ENCODE measurements around the gene EXOC2.
A peak's percentile ranks its signal among the peaks of the same experiment; 100 is the strongest.
"Not testable (repeated sequence)": the region's sequence is repeated elsewhere in the genome, so short reads cannot be mapped to it uniquely, and the experiment has no call there.

EXOC2 gene

GRCh38 chr6:562052-562676, 130.8 kb downstream of the EXOC2 start:
- H3K4me1 Mint-ChIP-seq, result peaks cover 9% of the 10 kb centered on the region
- H3K9me3 Mint-ChIP-seq, result no peaks in the 10 kb centered on the region
- peak overlapping the region; percentile 59 for H3K27ac Mint-ChIP-seq
- DNase-seq, result no peak
- TF ChIP-seq CTCF (IDR thresholded peaks at IDR 0.05), result no peak
- no peaks in the 10 kb centered on the region for H3K27me3 Mint-ChIP-seq (ENCODE audit: low read depth, poor library complexity)
- H3K36me3 Mint-ChIP-seq (ENCODE audit: low read depth), result peaks cover 34% of the 10 kb centered on the region
- no peak overlapping the region for H3K4me3 Mint-ChIP-seq

GRCh38 chr6:561335-561734, 131.6 kb downstream of the EXOC2 start:
- not testable (repeated sequence) for H3K4me1 Mint-ChIP-seq; DNase-seq; H3K9me3 Mint-ChIP-seq; H3K4me3 Mint-ChIP-seq; H3K27ac Mint-ChIP-seq; H3K27me3 Mint-ChIP-seq (ENCODE audit: low read depth, poor library complexity)
- peaks cover 39% of the 10 kb centered on the region for H3K36me3 Mint-ChIP-seq (ENCODE audit: low read depth)

GRCh38 chr6:558959-559358, 134.0 kb downstream of the EXOC2 start:
- Mint-ChIP-seq H3K36me3 (ENCODE audit: low read depth) (peaks cover 39% of the 10 kb centered on the region), H3K27me3 (ENCODE audit: low read depth, poor library complexity) (no peaks in the 10 kb centered on the region), H3K9me3 (no peaks in the 10 kb centered on the region), H3K4me3 (no peak overlapping the region), H3K4me1 (peaks cover 9% of the 10 kb centered on the region), H3K27ac (no peak overlapping the region)
- no peak for TF ChIP-seq CTCF (IDR thresholded peaks at IDR 0.05)
- no peak for DNase-seq

GRCh38 chr6:558089-558488, 134.8 kb downstream of the EXOC2 start:
- Mint-ChIP-seq H3K4me3 (no peak overlapping the region), H3K9me3 (no peaks in the 10 kb centered on the region), H3K27ac (no peak overlapping the region), H3K4me1 (peaks cover 9% of the 10 kb centered on the region), H3K36me3 (ENCODE audit: low read depth) (peaks cover 39% of the 10 kb centered on the region), H3K27me3 (ENCODE audit: low read depth, poor library complexity) (no peaks in the 10 kb centered on the region)
- TF ChIP-seq CTCF (IDR thresholded peaks at IDR 0.05), result peak; percentile 7
- no peak for DNase-seq

- no peak for DNase-seq
- H3K36me3 Mint-ChIP-seq (ENCODE audit: low read depth), result peaks cover 2% of the 10 kb centered on the region
- TF ChIP-seq CTCF (IDR thresholded peaks at IDR 0.05), result no peak
- no peak overlapping the region for H3K27ac Mint-ChIP-seq
- H3K27me3 Mint-ChIP-seq (ENCODE audit: low read depth, poor library complexity), result peaks cover 3% of the 10 kb centered on the region
- H3K4me3 Mint-ChIP-seq, result no peak overlapping the region
- H3K9me3 Mint-ChIP-seq, result no peaks in the 10 kb centered on the region
- H3K4me1 Mint-ChIP-seq, result peaks cover 26% of the 10 kb centered on the region
Observed at GRCh38 chr6:551829-552350, 141.0 kb downstream of the EXOC2 start.

- H3K4me1 Mint-ChIP-seq, result peaks cover 26% of the 10 kb centered on the region
- no peak for TF ChIP-seq CTCF (IDR thresholded peaks at IDR 0.05)
- H3K27me3 Mint-ChIP-seq (ENCODE audit: low read depth, poor library complexity), result peaks cover 3% of the 10 kb centered on the region
- H3K4me3 Mint-ChIP-seq, result no peak overlapping the region
- no peaks in the 10 kb centered on the region for H3K9me3 Mint-ChIP-seq
- no peaks in the 10 kb centered on the region for H3K36me3 Mint-ChIP-seq (ENCODE audit: low read depth)
- no peak overlapping the region for H3K27ac Mint-ChIP-seq
- peak; percentile 32 for DNase-seq
Observed at GRCh38 chr6:551405-551804, 141.5 kb downstream of the EXOC2 start.
